ENCODE measurements around the gene NOL4. TPM values are rescaled to one million over a fixed set of nuclear protein-coding genes. Genes with fewer than 3 reads are reported as not detected.

Gene NOL4
- total RNA-seq, 1 experiment from 2014 or later: 0.74 TPM

DNA sequence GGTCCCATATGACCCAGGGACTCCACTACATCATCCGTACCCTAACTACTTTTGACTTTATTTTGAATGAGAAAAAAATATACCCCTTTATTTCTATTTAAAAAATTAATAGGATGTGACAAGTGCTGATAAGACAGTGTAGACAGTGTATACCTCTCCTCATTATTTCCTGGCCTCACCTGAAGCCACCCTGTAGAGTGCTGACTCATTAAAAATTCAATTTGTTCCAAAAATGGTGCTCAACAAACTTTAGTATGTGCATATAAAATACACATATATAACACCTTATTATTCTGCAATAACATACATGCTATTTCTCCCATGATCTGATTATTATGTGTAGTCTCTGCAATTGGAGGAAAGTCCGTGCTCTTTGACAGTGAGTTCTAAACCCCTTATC, 20.8 kb downstream of the NOL4 start:
- Histone ChIP-seq H3K79me1 (ENCODE audit: insufficient read depth, low read depth, low read length, poor library complexity, severe bottlenecking) (no peaks in the 10 kb centered on the region), H2BK120ac (ENCODE audit: low read depth, low read length, poor library complexity, severe bottlenecking) (no peak overlapping the region), H3K4me1 (ENCODE audit: insufficient read depth, low read length) (no peaks in the 10 kb centered on the region), H4K5ac (ENCODE audit: insufficient read length, low read depth, low read length) (no peak overlapping the region), H3T11ph (ENCODE audit: low read length) (no peak overlapping the region), H3K4ac (ENCODE audit: low read depth, low read length) (no peak overlapping the region), H3K18ac (ENCODE audit: insufficient read length, low read depth, low read length) (no peak overlapping the region), H2BK20ac (ENCODE audit: low read depth, low read length, poor library complexity, severe bottlenecking) (no peak overlapping the region), H3K27me3 (ENCODE audit: insufficient read depth, low read length) (no peaks in the 10 kb centered on the region), H3K14ac (ENCODE audit: insufficient read depth, low read length) (no peak overlapping the region), H4K91ac (ENCODE audit: insufficient read length, low read depth, low read length) (no peak overlapping the region), H3K27ac (ENCODE audit: insufficient read length, low read depth, low read length) (no peak overlapping the region), H2BK5ac (ENCODE audit: insufficient read length, low read length) (no peak overlapping the region), H4K8ac (replicated peaks; ENCODE audit: insufficient read length, low read depth, low read length) (no peak overlapping the region), H2BK12ac (ENCODE audit: insufficient read length, low read depth, low read length) (no peak overlapping the region), H3K79me2 (ENCODE audit: insufficient read depth, low read length) (no peaks in the 10 kb centered on the region), H3K56ac (ENCODE audit: insufficient read length, low read depth, low read length) (no peak overlapping the region), H2BK15ac (ENCODE audit: low read depth, low read length) (no peak overlapping the region), H3K4me2 (ENCODE audit: insufficient read depth, insufficient read length, low read length) (no peak overlapping the region), H3K23ac (ENCODE audit: insufficient read length, low read depth, low read length) (no peak overlapping the region), H4K20me1 (ENCODE audit: control insufficient read depth, insufficient read depth, insufficient read length) (no peaks in the 10 kb centered on the region), H2AK5ac (ENCODE audit: insufficient read length, low read length) (no peak overlapping the region), H2AFZ (ENCODE audit: low read length) (no peak overlapping the region), H3K9ac (ENCODE audit: extremely low read depth, insufficient read length, low read length) (no peak overlapping the region), H3K9me3 (ENCODE audit: control insufficient read depth, low read depth, low read length) (no peaks in the 10 kb centered on the region), H3K23me2 (ENCODE audit: insufficient read length, low read depth, low read length, poor library complexity, severe bottlenecking) (no peaks in the 10 kb centered on the region)
- Mint-ChIP-seq H3K27ac (no peak overlapping the region), H3K4me3 (no peak overlapping the region), H3K36me3 (ENCODE audit: insufficient read depth in 1 of 3, low read depth in 3 of 3) (no peaks in the 10 kb centered on the region), H3K27me3 (ENCODE audit: low read depth) (no peaks in the 10 kb centered on the region), H3K4me1 (peaks cover 0 to 5% of the 10 kb centered on the region in 2 experiments; a peak in 1 of 4 replicates), H3K9me3 (no peaks in the 10 kb centered on the region)
- DNase-seq: no peak
- no peak for TF ChIP-seq CTCF (conservative IDR thresholded peaks at IDR 0.05)
- WGBS (ENCODE audit: extremely low coverage, insufficient read length, low lambda C conversion rate): no CpG with 5 or more reads among the region's 2 CpGs
